ENCODE data around the gene HDAC9.

- TF ChIP-seq CTCF (IDR thresholded peaks at IDR 0.05), result no peak
- no peak for TF ChIP-seq POLR2A (IDR thresholded peaks at IDR 0.05; ENCODE audit: low read depth)
Observed at GRCh38 chr7:18693816-18694215, 198.3 kb downstream of the HDAC9 start.
